ENCODE results near the gene MCAM.

The MCAM gene

GRCh38 chr11:119307219-119307618 is 9.7 kb downstream of the MCAM start:
- no peak for DNase-seq (ENCODE audit: low spot score)

GRCh38 chr11:119306373-119306890 is 10.5 kb downstream of the MCAM start:
- DNase-seq (ENCODE audit: low spot score): no peak

GRCh38 chr11:119305556-119306372 is 11.2 kb downstream of the MCAM start:
- DNase-seq (ENCODE audit: low spot score): no peak

GRCh38 chr11:119303227-119303718 is 13.7 kb downstream of the MCAM start:
- DNase-seq (ENCODE audit: low spot score): no peak

GRCh38 chr11:119300198-119300964 is 16.5 kb downstream of the MCAM start:
- DNase-seq (ENCODE audit: low spot score): no peak

GRCh38 chr11:119299416-119299815 is 17.5 kb downstream of the MCAM start:
- no peak for DNase-seq (ENCODE audit: low spot score)

GRCh38 chr11:119298726-119299125 is 18.2 kb downstream of the MCAM start:
- DNase-seq (ENCODE audit: low spot score): no peak

GRCh38 chr11:119297938-119298337 is 19.0 kb downstream of the MCAM start:
- DNase-seq (ENCODE audit: low spot score): no peak

GRCh38 chr11:119295178-119295577 is 21.8 kb downstream of the MCAM start:
- no peak for DNase-seq (ENCODE audit: low spot score)

GRCh38 chr11:119293461-119293860 is 23.5 kb downstream of the MCAM start:
- no peak for DNase-seq (ENCODE audit: low spot score)

GRCh38 chr11:119290894-119291497 is 25.9 kb downstream of the MCAM start:
- no peak for DNase-seq (ENCODE audit: low spot score)

- no peak for DNase-seq (ENCODE audit: low spot score)
Measured at GRCh38 chr11:119288219-119288618, 28.7 kb downstream of the MCAM start.

- DNase-seq (ENCODE audit: low spot score): no peak
Measured at GRCh38 chr11:119285431-119285830, 31.5 kb downstream of the MCAM start.

GRCh38 chr11:119284344-119285157 is 32.4 kb downstream of the MCAM start:
- DNase-seq (ENCODE audit: low spot score): no peak

- no peak for DNase-seq (ENCODE audit: low spot score)
Measured at GRCh38 chr11:119282495-119282894, 34.4 kb downstream of the MCAM start.

GRCh38 chr11:119277660-119278059 is 39.3 kb downstream of the MCAM start:
- DNase-seq (ENCODE audit: low spot score): no peak

- DNase-seq (ENCODE audit: low spot score): no peak
Measured at GRCh38 chr11:119273721-119274120, 43.2 kb downstream of the MCAM start.

- DNase-seq (ENCODE audit: low spot score): no peak
Measured at GRCh38 chr11:119267645-119268044, 49.3 kb downstream of the MCAM start.

GRCh38 chr11:119266517-119267255 is 50.2 kb downstream of the MCAM start:
- DNase-seq (ENCODE audit: low spot score): no peak

- no peak for DNase-seq (ENCODE audit: low spot score)
Measured at GRCh38 chr11:119266063-119266462, 50.9 kb downstream of the MCAM start.

All from left forelimb (tissue), 1 donor.